OCI-LY1 (cell line): ENCODE results near the gene SAG.

Experiments
- H2AFZ ChIP-seq: fragments of 200-600 bp; sonication (generic), shearing (Covaris generic); 2 replicates; pipeline ENCODE4 v1.6.0; 2014; ENCODE audit warnings: antibody characterized with exemption, mild to moderate bottlenecking, low read length
- H3F3A ChIP-seq: fragments of 200-600 bp; sonication (generic), shearing (Covaris generic); 2 replicates; pipeline ENCODE4 v1.6.0; 2014; ENCODE audit warnings: mild to moderate bottlenecking, antibody characterized with exemption, low read length, moderate library complexity; ENCODE audit not compliant: insufficient read depth
- H3K27ac ChIP-seq: fragments of 200-600 bp; sonication (generic); 2 replicates; pipeline ENCODE4 v1.5.1; 2014; ENCODE audit warnings: low read length, mixed run types, mild to moderate bottlenecking, low read depth; ENCODE audit not compliant: poor library complexity, severe bottlenecking
- H3K27me3 ChIP-seq: fragments of 200-600 bp; sonication (generic); 2 replicates; pipeline ENCODE4 v1.6.0; 2014; ENCODE audit warnings: antibody characterized with exemption, mild to moderate bottlenecking, low read length, moderate library complexity; ENCODE audit not compliant: insufficient read depth
- H3K36me3 ChIP-seq: fragments of 200-600 bp; sonication (generic); 2 replicates; pipeline ENCODE4 v1.6.1; 2014; ENCODE audit warnings: mild to moderate bottlenecking, antibody characterized with exemption, low read length, moderate library complexity, mixed read lengths; ENCODE audit not compliant: insufficient read depth
- H3K4me1 ChIP-seq: fragments of 200-600 bp; sonication (generic); 2 replicates; pipeline ENCODE4 v1.5.1; 2014; ENCODE audit warnings: mild to moderate bottlenecking, low read length, moderate library complexity; ENCODE audit not compliant: insufficient read depth, severe bottlenecking
- H3K4me2 ChIP-seq: fragments of 200-600 bp; sonication (generic), shearing (Covaris generic); 2 replicates; pipeline ENCODE4 v1.6.1; 2014; ENCODE audit warnings: low read length
- H3K4me3 ChIP-seq: fragments of 200-600 bp; sonication (generic); 2 replicates; pipeline ENCODE4 v1.5.1; 2014; ENCODE audit warnings: low read length, low read depth, mild to moderate bottlenecking, mixed read lengths; ENCODE audit not compliant: poor library complexity, severe bottlenecking
- H3K79me2 ChIP-seq: fragments of 200-600 bp; shearing (Covaris generic); 2 replicates; pipeline ENCODE4 v1.6.1; 2016; ENCODE audit warnings: mixed run types, low read length, mixed read lengths; ENCODE audit not compliant: insufficient read depth
- H3K9ac ChIP-seq: fragments of 200-600 bp; sonication (generic), shearing (Covaris generic); 2 replicates; pipeline ENCODE4 v1.6.1; 2014; ENCODE audit warnings: mild to moderate bottlenecking, low read length, mixed read lengths
- H3K9me2 ChIP-seq: fragments of 200-600 bp; sonication (generic), shearing (Covaris generic); 2 replicates; pipeline ENCODE4 v1.6.1; 2014; ENCODE audit warnings: low read depth, mild to moderate bottlenecking, low read length, mixed read lengths
- H3K9me3 ChIP-seq: fragments of 200-600 bp; shearing (Covaris generic); 2 replicates; pipeline ENCODE4 v1.6.1; 2014; ENCODE audit warnings: low read length, mixed read lengths
- H4K20me1 ChIP-seq: fragments of 200-600 bp; sonication (generic), shearing (Covaris generic); 2 replicates; pipeline ENCODE4 v1.6.0; 2016; ENCODE audit warnings: mild to moderate bottlenecking, low read length; ENCODE audit not compliant: insufficient read depth
- EZH2 ChIP-seq: fragments of 200-600 bp; sonication (generic), shearing (Covaris generic); IDR thresholded peaks from 2 replicates; pipeline ENCODE4 v1.8.0; 2017; ENCODE audit warnings: borderline replicate concordance, mixed run types, mild to moderate bottlenecking, antibody characterized with exemption, low read length, moderate library complexity, mixed read lengths
- TF ChIP-seq, protein P1 (sequence below): fragments of 200-600 bp; sonication (generic), shearing (Covaris generic); IDR thresholded peaks from 2 replicates; pipeline ENCODE4 v1.5.1; 2017; ENCODE audit warnings: mild to moderate bottlenecking, antibody characterized with exemption, low read length, moderate library complexity, mixed read lengths

SAG gene

DNA sequence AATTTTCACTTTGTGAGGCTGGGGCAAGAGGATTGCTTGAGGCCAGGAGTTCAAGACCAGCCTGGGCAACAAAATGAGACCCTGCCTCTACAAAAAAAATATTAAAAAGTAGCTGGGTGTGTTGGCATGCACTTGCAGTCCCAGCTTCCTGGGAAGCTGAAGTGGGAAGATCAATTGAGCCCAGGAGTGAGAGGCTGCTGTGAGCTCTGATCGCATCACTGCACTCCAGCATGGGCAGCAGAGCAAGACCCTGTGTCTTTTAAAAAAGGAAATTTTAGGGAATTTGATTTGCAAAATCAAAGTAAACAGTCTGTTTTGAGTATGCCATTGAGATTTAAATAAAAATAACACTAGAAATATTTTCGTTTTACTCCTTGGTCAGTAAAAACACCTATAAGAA is 28.7 kb upstream of the SAG start:
- TF ChIP-seq EZH2 = no peak
- TF ChIP-seq, protein P1, sequence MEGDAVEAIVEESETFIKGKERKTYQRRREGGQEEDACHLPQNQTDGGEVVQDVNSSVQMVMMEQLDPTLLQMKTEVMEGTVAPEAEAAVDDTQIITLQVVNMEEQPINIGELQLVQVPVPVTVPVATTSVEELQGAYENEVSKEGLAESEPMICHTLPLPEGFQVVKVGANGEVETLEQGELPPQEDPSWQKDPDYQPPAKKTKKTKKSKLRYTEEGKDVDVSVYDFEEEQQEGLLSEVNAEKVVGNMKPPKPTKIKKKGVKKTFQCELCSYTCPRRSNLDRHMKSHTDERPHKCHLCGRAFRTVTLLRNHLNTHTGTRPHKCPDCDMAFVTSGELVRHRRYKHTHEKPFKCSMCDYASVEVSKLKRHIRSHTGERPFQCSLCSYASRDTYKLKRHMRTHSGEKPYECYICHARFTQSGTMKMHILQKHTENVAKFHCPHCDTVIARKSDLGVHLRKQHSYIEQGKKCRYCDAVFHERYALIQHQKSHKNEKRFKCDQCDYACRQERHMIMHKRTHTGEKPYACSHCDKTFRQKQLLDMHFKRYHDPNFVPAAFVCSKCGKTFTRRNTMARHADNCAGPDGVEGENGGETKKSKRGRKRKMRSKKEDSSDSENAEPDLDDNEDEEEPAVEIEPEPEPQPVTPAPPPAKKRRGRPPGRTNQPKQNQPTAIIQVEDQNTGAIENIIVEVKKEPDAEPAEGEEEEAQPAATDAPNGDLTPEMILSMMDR = no peak
- Histone ChIP-seq H3K27me3 (no peaks in the 10 kb centered on the region), H2AFZ (no peak overlapping the region), H3K79me2 (no peaks in the 10 kb centered on the region), H3K27ac (no peak overlapping the region), H3K9me2 (no peaks in the 10 kb centered on the region), H3K4me3 (no peak overlapping the region), H3F3A (no peaks in the 10 kb centered on the region), H3K9ac (no peak overlapping the region), H4K20me1 (no peaks in the 10 kb centered on the region), H3K4me1 (no peaks in the 10 kb centered on the region), H3K4me2 (no peak overlapping the region), H3K36me3 (peaks cover 97% of the 10 kb centered on the region), H3K9me3 (no peaks in the 10 kb centered on the region)

DNA sequence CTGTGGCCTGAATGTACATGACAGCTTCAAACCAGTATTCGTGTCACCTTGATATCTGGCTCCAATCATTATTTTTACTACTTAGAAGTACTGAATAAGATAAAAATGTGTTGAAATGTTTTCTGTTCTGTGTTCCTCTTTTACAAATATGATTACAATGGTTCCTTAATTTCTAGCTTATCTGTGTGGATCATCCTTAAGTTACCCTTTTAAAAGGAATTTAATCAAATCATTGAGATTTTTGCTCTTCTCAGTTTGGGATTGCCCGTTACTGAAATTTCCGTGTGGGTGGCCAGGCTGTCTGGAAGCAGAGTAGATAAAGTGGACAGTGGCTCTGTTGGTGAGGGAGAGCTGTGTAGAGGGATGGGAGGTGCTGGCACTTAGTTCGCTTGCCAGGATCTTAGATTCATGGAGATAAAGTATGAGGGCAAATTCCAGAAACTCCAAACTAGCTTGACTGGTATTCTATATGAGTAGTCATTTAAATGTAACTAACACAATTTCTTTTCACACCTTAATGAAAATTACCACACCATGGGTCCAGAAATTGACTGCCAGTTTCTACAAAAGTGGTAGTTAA is 27.4 kb upstream of the SAG start:
- H3K79me2 ChIP-seq = no peaks in the 10 kb centered on the region
- no peaks in the 10 kb centered on the region for H3F3A ChIP-seq
- no peak overlapping the region for H3K9ac ChIP-seq
- no peaks in the 10 kb centered on the region for H3K9me2 ChIP-seq
- no peak for TF ChIP-seq EZH2
- TF ChIP-seq, protein P1 = no peak
- H3K4me1 ChIP-seq = no peaks in the 10 kb centered on the region
- no peak overlapping the region for H3K4me3 ChIP-seq
- no peaks in the 10 kb centered on the region for H4K20me1 ChIP-seq
- no peaks in the 10 kb centered on the region for H3K27me3 ChIP-seq
- no peak overlapping the region for H2AFZ ChIP-seq
- no peaks in the 10 kb centered on the region for H3K9me3 ChIP-seq
- no peak overlapping the region for H3K4me2 ChIP-seq
- H3K27ac ChIP-seq = no peak overlapping the region
- H3K36me3 ChIP-seq = peaks cover 95% of the 10 kb centered on the region

DNA sequence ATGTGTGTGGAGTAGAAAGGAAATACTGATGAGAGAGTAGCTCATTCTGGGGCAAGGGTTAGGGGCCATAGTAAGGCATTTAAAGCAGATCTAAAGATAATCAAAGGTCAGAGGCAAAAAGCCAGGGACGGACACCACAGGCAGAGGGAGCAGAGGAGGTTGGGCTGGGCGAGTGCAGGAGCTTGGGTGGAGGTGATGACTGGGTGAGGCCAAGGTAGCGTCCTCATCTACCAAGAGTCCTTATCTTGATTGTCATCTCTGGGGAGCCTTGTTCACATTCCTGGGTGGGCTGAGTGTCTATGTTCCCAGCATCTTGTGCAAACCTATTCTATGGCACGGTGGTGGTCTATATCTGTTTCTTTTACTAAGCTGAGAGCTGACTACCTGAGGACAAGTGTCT is 26.1 kb upstream of the SAG start:
- no peaks in the 10 kb centered on the region for H4K20me1 ChIP-seq
- H3K36me3 ChIP-seq = peaks cover 94% of the 10 kb centered on the region
- no peaks in the 10 kb centered on the region for H3K27me3 ChIP-seq
- no peaks in the 10 kb centered on the region for H3F3A ChIP-seq
- H3K9ac ChIP-seq = no peak overlapping the region
- H3K9me3 ChIP-seq = no peaks in the 10 kb centered on the region
- no peaks in the 10 kb centered on the region for H3K4me1 ChIP-seq
- TF ChIP-seq, protein P1 = no peak
- no peak for TF ChIP-seq EZH2
- H3K4me3 ChIP-seq = no peak overlapping the region
- H3K27ac ChIP-seq = no peak overlapping the region
- H3K79me2 ChIP-seq = no peaks in the 10 kb centered on the region
- H3K4me2 ChIP-seq = no peak overlapping the region
- no peak overlapping the region for H2AFZ ChIP-seq
- H3K9me2 ChIP-seq = no peaks in the 10 kb centered on the region
